Hepatocyte (in vitro differentiated cells): Measurements from ENCODE around the gene IL22RA2. TPM values are rescaled to one million over a fixed set of nuclear protein-coding genes. Genes with fewer than 3 reads are reported as not detected.

Experiments
- DNase-seq: peaks from one replicate; pipeline ENCODE4 v3.0.0-alpha.2; 2016; ENCODE audit warnings: low spot score
- H2AFZ ChIP-seq: fragments of 200-600 bp; sonication (generic); 2 replicates; pipeline ENCODE4 v1.6.0; 2016; ENCODE audit warnings: antibody characterized with exemption, mild to moderate bottlenecking
- H3K27ac ChIP-seq: fragments of 200-600 bp; sonication (generic); 2 replicates; pipeline ENCODE4 v1.5.1; 2016; ENCODE audit warnings: mild to moderate bottlenecking
- H3K27me3 ChIP-seq: fragments of 200-600 bp; sonication (generic); 2 replicates; pipeline ENCODE4 v1.6.1; 2016
- H3K36me3 ChIP-seq: fragments of 200-600 bp; sonication (generic); replicated peaks from 2 replicates; pipeline ENCODE4 v1.5.1; 2016; ENCODE audit warnings: low read depth; ENCODE audit not compliant: insufficient read depth
- H3K4me1 ChIP-seq: fragments of 200-600 bp; sonication (generic); 2 replicates; pipeline ENCODE4 v1.5.1; 2016; ENCODE audit warnings: mild to moderate bottlenecking, moderate library complexity; ENCODE audit not compliant: insufficient read depth
- H3K4me2 ChIP-seq: fragments of 200-600 bp; sonication (generic); 2 replicates; pipeline ENCODE4 v1.6.0; 2016
- H3K4me3 ChIP-seq: fragments of 200-600 bp; sonication (generic); 2 replicates; pipeline ENCODE4 v1.5.1; 2016; ENCODE audit warnings: mild to moderate bottlenecking
- H3K79me2 ChIP-seq: fragments of 200-600 bp; sonication (generic); 2 replicates; pipeline ENCODE4 v1.6.0; 2017; ENCODE audit warnings: mild to moderate bottlenecking
- H3K9me2 ChIP-seq: fragments of 200-600 bp; sonication (generic); replicated peaks from 2 replicates; pipeline ENCODE4 v1.6.0; 2017; ENCODE audit warnings: mild to moderate bottlenecking; ENCODE audit not compliant: insufficient read depth
- H3K9me3 ChIP-seq: fragments of 200-600 bp; sonication (generic); 2 replicates; pipeline ENCODE4 v1.5.1; 2016; ENCODE audit warnings: low read depth, mild to moderate bottlenecking
- H4K20me1 ChIP-seq: fragments of 200-600 bp; sonication (generic); 2 replicates; pipeline ENCODE4 v1.6.0; 2016; ENCODE audit warnings: mild to moderate bottlenecking; ENCODE audit not compliant: insufficient read depth, poor library complexity, severe bottlenecking
- CTCF ChIP-seq: fragments of 200-600 bp; sonication (generic); IDR thresholded peaks from 2 replicates; pipeline ENCODE4 v1.5.1; 2016; ENCODE audit warnings: antibody characterized with exemption, mild to moderate bottlenecking; ENCODE audit not compliant: poor library complexity
- EZH2 ChIP-seq: fragments of 200-600 bp; sonication (generic); IDR thresholded peaks from 2 replicates; pipeline ENCODE4 v1.6.1; 2016; ENCODE audit warnings: antibody characterized with exemption, mild to moderate bottlenecking, borderline replicate concordance
- EZH2phosphoT487 ChIP-seq: fragments of 200-600 bp; sonication (generic); IDR thresholded peaks from one replicate; pipeline ENCODE4 v1.6.1; 2018; ENCODE audit warnings: antibody characterized with exemption, mild to moderate bottlenecking, low read depth, moderate library complexity; ENCODE audit not compliant: unreplicated experiment, severe bottlenecking
- WGBS: methylation state at CpG from one replicate; pipeline ENCODE4 v1.1.6; 2016; ENCODE audit warnings: low lambda C conversion rate; ENCODE audit errors: missing lambda C conversion rate; 5-methylcytosine and 5-hydroxymethylcytosine counted together
- polyA plus RNA-seq: library from polyadenylated mRNA; unstranded; fragments of >200 nt; fragmentation: Nextera tagmentation; extraction: Ambion mirVana; gene quantifications from 2 replicates; pipeline ENCODE4 v1.2.1, GENCODE V29; 2016
- total RNA-seq: library from RNA; depleted of rRNA; stranded (reverse); fragments of >200 nt; gene quantifications from 2 replicates; pipeline ENCODE4 v1.2.3, GENCODE V29; 2014

Gene IL22RA2
- total and polyA plus RNA-seq, 2 experiments from 2014 or later, result not detected

GRCh38 chr6:137160763-137161162 is 12.7 kb downstream of the IL22RA2 start:
- DNase-seq, result no peak
- Histone ChIP-seq H3K4me2 (no peak overlapping the region), H2AFZ (no peak overlapping the region), H3K27ac (no peak overlapping the region), H3K36me3 (no peaks in the 10 kb centered on the region), H3K4me1 (no peaks in the 10 kb centered on the region), H3K9me2 (no peaks in the 10 kb centered on the region), H3K27me3 (no peaks in the 10 kb centered on the region), H3K4me3 (no peak overlapping the region), H3K9me3 (no peaks in the 10 kb centered on the region), H4K20me1 (no peaks in the 10 kb centered on the region), H3K79me2 (no peaks in the 10 kb centered on the region)
- TF ChIP-seq EZH2phosphoT487 (no peak), CTCF (no peak), EZH2 (no peak)
- 66% methylated on average over 3 of the region's 3 CpGs for WGBS

- H3K9me3 ChIP-seq, result no peaks in the 10 kb centered on the region
- H3K9me2 ChIP-seq, result no peaks in the 10 kb centered on the region
- DNase-seq, result no peak
- H3K79me2 ChIP-seq, result no peaks in the 10 kb centered on the region
- H4K20me1 ChIP-seq, result no peaks in the 10 kb centered on the region
- H3K36me3 ChIP-seq, result no peaks in the 10 kb centered on the region
- no peaks in the 10 kb centered on the region for H3K4me1 ChIP-seq
- H3K27me3 ChIP-seq, result no peaks in the 10 kb centered on the region
- H3K4me3 ChIP-seq, result no peak overlapping the region
- no peak overlapping the region for H3K27ac ChIP-seq
- H2AFZ ChIP-seq, result no peak overlapping the region
- no peak for TF ChIP-seq EZH2phosphoT487
- no peak for TF ChIP-seq EZH2
- no peak for TF ChIP-seq CTCF
- H3K4me2 ChIP-seq, result no peak overlapping the region
Measured at GRCh38 chr6:137159912-137160311, 13.5 kb downstream of the IL22RA2 start.

- Histone ChIP-seq H3K27ac (no peak overlapping the region), H3K9me3 (no peaks in the 10 kb centered on the region), H3K4me1 (no peaks in the 10 kb centered on the region), H3K79me2 (no peaks in the 10 kb centered on the region), H3K4me2 (no peak overlapping the region), H2AFZ (no peak overlapping the region), H3K9me2 (no peaks in the 10 kb centered on the region), H4K20me1 (no peaks in the 10 kb centered on the region), H3K36me3 (no peaks in the 10 kb centered on the region), H3K4me3 (no peak overlapping the region), H3K27me3 (no peaks in the 10 kb centered on the region)
- peak; percentile 48 for DNase-seq
- TF ChIP-seq EZH2, result no peak
- no peak for TF ChIP-seq EZH2phosphoT487
- no peak for TF ChIP-seq CTCF
- WGBS, result 73% methylated on average over 4 of the region's 4 CpGs
Measured at GRCh38 chr6:137157601-137158000, 15.8 kb downstream of the IL22RA2 start.

GRCh38 chr6:137156650-137157049 is 16.8 kb downstream of the IL22RA2 start:
- no peaks in the 10 kb centered on the region for H3K9me3 ChIP-seq
- H3K4me3 ChIP-seq, result no peak overlapping the region
- H3K4me1 ChIP-seq, result no peaks in the 10 kb centered on the region
- no peak for DNase-seq
- 80% methylated on average over 1 of the region's 1 CpG for WGBS
- no peak overlapping the region for H3K4me2 ChIP-seq
- no peak overlapping the region for H3K27ac ChIP-seq
- H3K27me3 ChIP-seq, result no peaks in the 10 kb centered on the region
- no peaks in the 10 kb centered on the region for H4K20me1 ChIP-seq
- H2AFZ ChIP-seq, result no peak overlapping the region
- H3K36me3 ChIP-seq, result no peaks in the 10 kb centered on the region
- H3K9me2 ChIP-seq, result no peaks in the 10 kb centered on the region
- H3K79me2 ChIP-seq, result no peaks in the 10 kb centered on the region
- TF ChIP-seq EZH2phosphoT487 (no peak), EZH2 (no peak), CTCF (no peak)
